PC-9 (cell line): Measurements from ENCODE around the gene EP400.

Source experiments
- EZH2 ChIP-seq: fragments of 200-600 bp; sonication (generic); IDR thresholded peaks from 2 replicates; pipeline ENCODE4 v1.8.0; 2017; ENCODE audit warnings: antibody characterized with exemption, low read depth
- TF ChIP-seq, protein P1 (sequence below): fragments of 200-600 bp; sonication (generic); conservative IDR thresholded peaks from 2 replicates; pipeline ENCODE4 v1.6.1; 2017; ENCODE audit warnings: mixed run types, antibody characterized with exemption, mild to moderate bottlenecking, moderate library complexity

DNA sequence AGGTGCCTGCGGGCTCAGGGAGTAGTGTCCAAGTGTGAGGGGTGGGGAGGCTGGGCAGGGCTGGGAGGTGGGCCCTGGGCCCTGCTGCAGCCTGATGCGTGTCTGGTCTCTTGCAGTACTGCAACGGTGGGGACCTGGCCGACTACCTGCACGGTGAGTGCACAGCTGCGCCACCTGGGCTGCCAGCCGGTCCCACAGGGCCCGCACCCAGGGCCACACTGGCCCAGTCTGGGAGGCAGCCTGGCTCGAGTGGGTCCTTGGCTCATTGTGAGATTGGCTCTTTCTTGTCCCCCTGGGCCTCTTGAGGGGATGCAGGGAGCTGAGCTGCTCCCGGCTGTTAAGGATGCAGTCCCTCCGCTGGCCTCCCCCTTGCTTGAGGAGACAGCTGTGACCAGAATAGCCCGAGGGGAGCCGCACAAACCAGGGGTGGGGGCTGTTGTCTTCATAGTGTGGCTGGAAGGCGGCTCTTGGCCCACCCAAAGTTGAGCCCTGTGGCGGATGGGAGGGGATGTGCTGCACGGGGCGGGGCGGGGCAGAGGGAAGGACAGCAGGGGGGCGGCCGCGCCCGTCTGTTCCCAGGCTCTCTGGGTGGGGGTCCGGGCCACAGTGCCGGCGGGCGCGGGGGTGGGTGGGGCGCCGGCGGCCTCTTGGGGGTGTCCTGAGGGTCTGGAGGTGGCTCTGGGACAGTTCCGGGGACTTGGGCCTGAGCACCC lies 42.2 kb upstream of the EP400 start:
- TF ChIP-seq, protein P1, sequence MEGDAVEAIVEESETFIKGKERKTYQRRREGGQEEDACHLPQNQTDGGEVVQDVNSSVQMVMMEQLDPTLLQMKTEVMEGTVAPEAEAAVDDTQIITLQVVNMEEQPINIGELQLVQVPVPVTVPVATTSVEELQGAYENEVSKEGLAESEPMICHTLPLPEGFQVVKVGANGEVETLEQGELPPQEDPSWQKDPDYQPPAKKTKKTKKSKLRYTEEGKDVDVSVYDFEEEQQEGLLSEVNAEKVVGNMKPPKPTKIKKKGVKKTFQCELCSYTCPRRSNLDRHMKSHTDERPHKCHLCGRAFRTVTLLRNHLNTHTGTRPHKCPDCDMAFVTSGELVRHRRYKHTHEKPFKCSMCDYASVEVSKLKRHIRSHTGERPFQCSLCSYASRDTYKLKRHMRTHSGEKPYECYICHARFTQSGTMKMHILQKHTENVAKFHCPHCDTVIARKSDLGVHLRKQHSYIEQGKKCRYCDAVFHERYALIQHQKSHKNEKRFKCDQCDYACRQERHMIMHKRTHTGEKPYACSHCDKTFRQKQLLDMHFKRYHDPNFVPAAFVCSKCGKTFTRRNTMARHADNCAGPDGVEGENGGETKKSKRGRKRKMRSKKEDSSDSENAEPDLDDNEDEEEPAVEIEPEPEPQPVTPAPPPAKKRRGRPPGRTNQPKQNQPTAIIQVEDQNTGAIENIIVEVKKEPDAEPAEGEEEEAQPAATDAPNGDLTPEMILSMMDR, result no peak
- no peak for TF ChIP-seq EZH2
